NOMO-1 treated with dmso at 0.1 percent for 144 hours (cell line): Measurements from ENCODE around the gene TBCB.
"Not testable (repeated sequence)": the region's sequence is repeated elsewhere in the genome, so short reads cannot be mapped to it uniquely, and the experiment has no call there.

Experiments used
- DNase-seq: peaks from one replicate; lab custom pipeline; 2025; ENCODE audit not compliant: unreplicated experiment; lab: John Stamatoyannopoulos, UW

The TBCB gene

GRCh38 chr19:36169084-36169760 is 54.0 kb downstream of the TBCB start:
- no peak for DNase-seq

DNA sequence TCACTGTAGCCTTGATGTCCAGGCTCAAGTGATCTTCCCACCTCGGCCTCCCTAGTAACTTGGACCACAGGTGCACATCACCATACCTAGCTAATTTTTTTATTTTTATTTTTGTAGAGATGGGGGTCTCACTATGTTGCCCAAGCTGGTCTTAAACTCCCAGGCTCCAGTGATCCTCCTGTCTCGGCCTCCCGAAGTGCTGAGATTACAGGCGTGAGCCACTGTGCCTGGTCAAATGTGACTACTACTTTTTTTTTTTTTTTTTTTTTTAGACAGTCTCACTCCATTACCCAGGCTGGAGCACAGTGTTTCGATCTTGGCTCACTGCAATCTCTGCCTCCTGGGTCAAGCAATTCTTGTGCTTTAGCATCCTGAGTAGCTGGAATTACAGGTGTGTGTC is 57.6 kb downstream of the TBCB start:
- DNase-seq = no peak

- not testable (repeated sequence) for DNase-seq
Measured at GRCh38 chr19:36173846-36174245, 58.6 kb downstream of the TBCB start.
